ENCODE results near the gene LRRN3.

The LRRN3 gene

GRCh38 chr7:111108496-111108895 lies 17.6 kb downstream of the LRRN3 start:
- Histone ChIP-seq H3K4me1 (ENCODE audit: insufficient read depth, low read length) (no peaks in the 10 kb centered on the region), H3K36me3 (ENCODE audit: insufficient read depth, low read length) (no peaks in the 10 kb centered on the region), H3K9ac (ENCODE audit: low read length) (no peak overlapping the region), H3K27me3 (ENCODE audit: control insufficient read depth in 1 of 2, insufficient read depth in 2 of 2, low read length in 2 of 2) (no peaks in the 10 kb centered on the region), H3K27ac (ENCODE audit: low read depth, low read length) (no peak overlapping the region), H3K4me3 (ENCODE audit: low read depth in 1 of 2, low read length in 2 of 2) (no peak overlapping the region), H3K9me3 (ENCODE audit: low read length) (no peaks in the 10 kb centered on the region)

- Histone ChIP-seq H3K36me3 (ENCODE audit: insufficient read depth, low read length) (no peaks in the 10 kb centered on the region), H3K9ac (ENCODE audit: low read length) (no peak overlapping the region), H3K9me3 (ENCODE audit: low read length) (no peaks in the 10 kb centered on the region), H3K27me3 (ENCODE audit: control insufficient read depth in 1 of 2, insufficient read depth in 2 of 2, low read length in 2 of 2) (no peaks in the 10 kb centered on the region), H3K4me1 (ENCODE audit: insufficient read depth, low read length) (no peaks in the 10 kb centered on the region), H3K27ac (ENCODE audit: low read depth, low read length) (no peak overlapping the region), H3K4me3 (ENCODE audit: low read depth in 1 of 2, low read length in 2 of 2) (no peak overlapping the region)
These were observed 21.5 kb downstream of the LRRN3 start for GRCh38 chr7:111112439-111112838.

GRCh38 chr7:111113263-111114017 lies 22.5 kb downstream of the LRRN3 start:
- Histone ChIP-seq H3K4me1 (ENCODE audit: insufficient read depth, low read length) (no peaks in the 10 kb centered on the region), H3K27me3 (ENCODE audit: control insufficient read depth in 1 of 2, insufficient read depth in 2 of 2, low read length in 2 of 2) (no peaks in the 10 kb centered on the region), H3K4me3 (ENCODE audit: low read depth in 1 of 2, low read length in 2 of 2) (no peak overlapping the region), H3K27ac (ENCODE audit: low read depth, low read length) (no peak overlapping the region), H3K9ac (ENCODE audit: low read length) (no peak overlapping the region), H3K9me3 (ENCODE audit: low read length) (no peaks in the 10 kb centered on the region), H3K36me3 (ENCODE audit: insufficient read depth, low read length) (no peaks in the 10 kb centered on the region)

GRCh38 chr7:111115966-111116365 lies 25.0 kb downstream of the LRRN3 start:
- no peaks in the 10 kb centered on the region for H3K36me3 ChIP-seq (ENCODE audit: insufficient read depth, low read length)
- H3K4me1 ChIP-seq (ENCODE audit: insufficient read depth, low read length): no peaks in the 10 kb centered on the region
- no peaks in the 10 kb centered on the region for H3K27me3 ChIP-seq (ENCODE audit: control insufficient read depth in 1 of 2, insufficient read depth in 2 of 2, low read length in 2 of 2)
- no peak overlapping the region for H3K9ac ChIP-seq (ENCODE audit: low read length)
- H3K27ac ChIP-seq (ENCODE audit: low read depth, low read length): no peak overlapping the region
- H3K9me3 ChIP-seq (ENCODE audit: low read length): no peaks in the 10 kb centered on the region
- no peak overlapping the region for H3K4me3 ChIP-seq (ENCODE audit: low read depth in 1 of 2, low read length in 2 of 2)

DNA sequence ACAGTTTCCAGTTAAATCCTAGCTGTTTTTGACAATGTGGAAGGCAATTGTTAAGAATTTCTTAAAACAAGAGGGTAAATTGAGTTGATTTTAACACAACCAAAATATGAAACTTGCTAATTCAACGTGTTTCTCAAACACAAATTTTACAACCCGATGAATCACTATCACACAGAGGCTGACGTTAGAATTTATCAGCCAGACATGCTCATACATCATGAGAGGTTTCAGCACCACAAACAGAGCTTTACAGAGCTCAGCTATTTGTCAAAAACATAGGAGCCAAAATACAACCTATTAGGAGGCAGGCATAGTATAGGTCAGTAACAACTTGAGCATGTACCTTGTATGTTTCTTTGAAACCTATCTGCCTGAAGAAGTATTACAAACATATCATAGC lies 36.1 kb downstream of the LRRN3 start:
- Histone ChIP-seq H3K9me3 (ENCODE audit: low read length) (no peaks in the 10 kb centered on the region), H3K4me1 (ENCODE audit: insufficient read depth, low read length) (no peaks in the 10 kb centered on the region), H3K9ac (ENCODE audit: low read length) (no peak overlapping the region), H3K4me3 (ENCODE audit: low read depth in 1 of 2, low read length in 2 of 2) (no peak overlapping the region), H3K27me3 (ENCODE audit: control insufficient read depth in 1 of 2, insufficient read depth in 2 of 2, low read length in 2 of 2) (no peaks in the 10 kb centered on the region), H3K36me3 (ENCODE audit: insufficient read depth, low read length) (no peaks in the 10 kb centered on the region), H3K27ac (ENCODE audit: low read depth, low read length) (no peak overlapping the region)

GRCh38 chr7:111129435-111129834 lies 38.5 kb downstream of the LRRN3 start:
- no peaks in the 10 kb centered on the region for H3K9me3 ChIP-seq (ENCODE audit: low read length)
- H3K4me3 ChIP-seq (ENCODE audit: low read depth in 1 of 2, low read length in 2 of 2): no peak overlapping the region
- H3K9ac ChIP-seq (ENCODE audit: low read length): no peak overlapping the region
- no peaks in the 10 kb centered on the region for H3K36me3 ChIP-seq (ENCODE audit: insufficient read depth, low read length)
- no peaks in the 10 kb centered on the region for H3K4me1 ChIP-seq (ENCODE audit: insufficient read depth, low read length)
- no peaks in the 10 kb centered on the region for H3K27me3 ChIP-seq (ENCODE audit: control insufficient read depth in 1 of 2, insufficient read depth in 2 of 2, low read length in 2 of 2)
- H3K27ac ChIP-seq (ENCODE audit: low read depth, low read length): no peak overlapping the region

DNA sequence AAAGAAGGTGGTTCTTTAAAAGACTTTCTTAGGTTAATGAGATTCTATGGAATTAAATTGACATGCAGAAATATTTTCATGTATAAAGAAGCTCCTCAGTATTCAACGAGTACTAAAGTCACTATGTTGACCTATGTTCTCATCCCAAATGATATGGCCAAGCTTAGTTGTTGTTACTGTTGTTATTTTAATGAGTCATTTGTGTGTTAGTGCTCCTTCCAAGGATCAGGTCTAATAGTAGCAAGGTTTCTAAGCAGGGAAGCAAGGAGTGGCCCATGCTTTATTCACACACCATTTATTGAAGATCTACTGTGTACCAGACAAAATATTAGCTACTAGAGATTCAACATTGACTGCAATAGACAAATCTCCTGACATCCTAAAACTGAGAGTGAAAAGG lies 41.9 kb downstream of the LRRN3 start:
- no peak overlapping the region for H3K27ac ChIP-seq (ENCODE audit: low read depth, low read length)
- no peaks in the 10 kb centered on the region for H3K9me3 ChIP-seq (ENCODE audit: low read length)
- H3K9ac ChIP-seq (ENCODE audit: low read length): no peak overlapping the region
- no peak overlapping the region for H3K4me3 ChIP-seq (ENCODE audit: low read depth in 1 of 2, low read length in 2 of 2)
- H3K36me3 ChIP-seq (ENCODE audit: insufficient read depth, low read length): no peaks in the 10 kb centered on the region
- peaks cover 2% of the 10 kb centered on the region for H3K4me1 ChIP-seq (ENCODE audit: insufficient read depth, low read length)
- no peaks in the 10 kb centered on the region for H3K27me3 ChIP-seq (ENCODE audit: control insufficient read depth in 1 of 2, insufficient read depth in 2 of 2, low read length in 2 of 2)

DNA sequence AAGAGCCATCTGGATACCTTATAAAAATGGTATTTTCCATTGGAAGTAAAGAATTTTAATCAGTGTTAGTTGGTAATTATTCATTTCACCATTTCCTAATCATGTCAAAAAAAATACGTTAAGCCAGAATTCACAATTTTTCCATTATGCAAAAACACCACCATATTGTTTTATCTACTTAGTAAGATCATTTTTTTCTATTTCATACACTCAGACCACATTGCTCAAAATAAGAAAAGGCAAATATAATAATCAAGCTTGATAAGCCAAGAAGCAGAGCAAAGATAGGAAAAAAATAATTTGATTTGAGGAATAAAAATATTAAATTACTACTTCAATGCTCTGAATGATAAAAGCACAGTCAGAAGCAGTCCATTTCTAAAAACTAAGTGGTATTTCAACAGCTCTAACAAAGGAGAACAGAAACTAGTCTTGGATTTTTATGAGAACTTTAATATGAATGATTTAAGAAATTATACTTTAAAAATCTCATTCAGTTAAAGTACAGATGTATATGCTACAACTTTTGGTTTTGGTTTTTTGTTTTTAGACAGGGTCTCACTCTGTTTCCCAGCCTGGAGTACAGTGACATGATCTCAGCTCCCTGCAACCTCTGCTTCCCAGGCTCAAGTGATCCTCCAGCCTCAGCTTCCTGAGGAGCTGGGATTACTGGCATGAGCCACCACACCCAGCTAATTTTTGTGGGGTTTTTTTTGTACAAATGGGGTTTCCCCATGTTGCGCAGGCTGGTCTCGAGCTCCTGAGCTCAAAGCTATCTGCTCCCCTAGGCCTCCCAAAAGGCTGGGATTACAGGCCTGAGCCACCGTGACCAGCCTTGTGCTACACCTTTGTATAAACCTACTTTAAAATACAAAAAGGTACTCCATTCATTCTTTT lies 46.6 kb downstream of the LRRN3 start:
- H3K4me3 ChIP-seq (ENCODE audit: low read depth in 1 of 2, low read length in 2 of 2): no peak overlapping the region
- no peak overlapping the region for H3K27ac ChIP-seq (ENCODE audit: low read depth, low read length)
- H3K36me3 ChIP-seq (ENCODE audit: insufficient read depth, low read length): no peaks in the 10 kb centered on the region
- H3K9ac ChIP-seq (ENCODE audit: low read length): no peak overlapping the region
- no peaks in the 10 kb centered on the region for H3K9me3 ChIP-seq (ENCODE audit: low read length)
- no peaks in the 10 kb centered on the region for H3K27me3 ChIP-seq (ENCODE audit: control insufficient read depth in 1 of 2, insufficient read depth in 2 of 2, low read length in 2 of 2)
- H3K4me1 ChIP-seq (ENCODE audit: insufficient read depth, low read length): peaks cover 27% of the 10 kb centered on the region

DNA sequence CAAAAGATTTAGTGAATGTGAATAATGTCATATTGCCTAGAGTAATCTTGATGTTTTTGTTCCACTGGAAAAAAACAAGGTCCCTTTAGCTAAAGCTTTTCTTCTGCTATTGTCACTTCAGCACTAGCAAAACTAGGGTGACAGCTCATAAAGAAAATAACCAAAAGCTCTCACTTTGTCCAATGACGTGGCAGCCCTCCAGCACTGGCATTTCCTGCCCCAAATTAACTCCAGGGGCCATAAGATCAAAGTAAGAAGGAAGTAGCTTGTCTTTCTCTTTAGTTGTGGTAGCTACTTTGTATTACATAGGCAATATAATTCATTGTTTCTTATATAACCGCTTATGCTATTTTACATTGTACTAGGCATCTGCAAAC lies 47.3 kb downstream of the LRRN3 start:
- H3K4me1 ChIP-seq (ENCODE audit: insufficient read depth, low read length): peaks cover 27% of the 10 kb centered on the region
- no peak overlapping the region for H3K9ac ChIP-seq (ENCODE audit: low read length)
- no peak overlapping the region for H3K27ac ChIP-seq (ENCODE audit: low read depth, low read length)
- H3K9me3 ChIP-seq (ENCODE audit: low read length): no peaks in the 10 kb centered on the region
- no peaks in the 10 kb centered on the region for H3K36me3 ChIP-seq (ENCODE audit: insufficient read depth, low read length)
- no peak overlapping the region for H3K4me3 ChIP-seq (ENCODE audit: low read depth in 1 of 2, low read length in 2 of 2)
- no peaks in the 10 kb centered on the region for H3K27me3 ChIP-seq (ENCODE audit: control insufficient read depth in 1 of 2, insufficient read depth in 2 of 2, low read length in 2 of 2)

DNA sequence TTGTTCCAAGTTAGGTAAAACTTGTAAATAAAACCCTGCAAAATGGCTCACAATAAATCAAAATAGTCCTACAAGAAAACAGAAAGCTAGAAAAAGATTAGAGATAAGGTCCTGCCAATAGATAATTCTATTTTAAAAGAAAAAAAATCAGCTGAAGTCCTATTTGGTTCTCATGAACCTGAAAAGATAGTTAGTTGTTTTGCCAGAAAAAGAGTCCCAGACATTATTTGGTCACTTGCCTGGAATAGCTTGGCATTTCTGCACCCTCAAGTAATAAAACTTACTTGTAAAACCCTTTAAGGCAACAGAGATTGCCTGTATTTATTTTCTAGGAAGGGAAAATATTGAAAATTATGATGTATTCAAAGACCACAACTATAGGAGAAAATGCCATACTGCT lies 47.7 kb downstream of the LRRN3 start:
- no peaks in the 10 kb centered on the region for H3K36me3 ChIP-seq (ENCODE audit: insufficient read depth, low read length)
- no peaks in the 10 kb centered on the region for H3K27me3 ChIP-seq (ENCODE audit: control insufficient read depth in 1 of 2, insufficient read depth in 2 of 2, low read length in 2 of 2)
- H3K27ac ChIP-seq (ENCODE audit: low read depth, low read length): no peak overlapping the region
- H3K9me3 ChIP-seq (ENCODE audit: low read length): no peaks in the 10 kb centered on the region
- peaks cover 27% of the 10 kb centered on the region for H3K4me1 ChIP-seq (ENCODE audit: insufficient read depth, low read length)
- H3K4me3 ChIP-seq (ENCODE audit: low read depth in 1 of 2, low read length in 2 of 2): no peak overlapping the region
- no peak overlapping the region for H3K9ac ChIP-seq (ENCODE audit: low read length)

DNA sequence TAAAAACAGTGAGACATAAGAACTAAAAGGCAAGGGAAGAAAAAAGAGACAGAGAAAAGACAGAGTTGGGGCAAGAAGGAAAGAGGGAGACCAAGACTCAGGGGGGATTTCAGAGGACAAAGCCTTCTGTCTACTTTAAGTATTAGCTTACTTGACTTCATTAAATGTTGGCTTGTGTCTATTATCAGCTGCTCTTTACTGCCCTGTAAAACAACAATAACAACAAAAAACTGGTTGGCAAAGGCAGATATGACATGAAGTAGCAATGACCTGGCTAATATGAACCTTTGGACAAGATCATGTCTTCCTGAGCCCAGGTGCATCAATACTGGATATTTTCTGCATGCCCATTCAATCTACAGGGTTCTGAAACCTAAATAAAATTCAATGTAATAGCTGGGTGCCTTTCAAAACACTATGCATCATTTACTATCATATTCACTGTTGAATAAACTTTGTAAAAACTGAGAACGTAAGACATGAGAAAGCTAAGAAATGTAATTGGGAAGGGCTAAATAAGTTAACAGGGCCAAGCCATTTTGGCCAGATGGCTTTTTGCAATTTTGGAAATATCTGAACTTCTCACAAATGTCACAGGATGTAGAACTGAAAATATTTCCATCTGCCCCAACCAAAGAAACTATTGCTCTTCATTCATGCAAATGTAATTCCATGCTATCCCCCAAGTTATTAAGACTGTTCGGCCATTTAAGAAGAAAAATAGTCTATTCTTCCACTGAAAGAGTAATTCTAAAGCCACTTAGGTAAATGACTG lies 49.4 kb downstream of the LRRN3 start:
- no peak overlapping the region for H3K27ac ChIP-seq (ENCODE audit: low read depth, low read length)
- H3K4me3 ChIP-seq (ENCODE audit: low read depth in 1 of 2, low read length in 2 of 2): no peak overlapping the region
- H3K27me3 ChIP-seq (ENCODE audit: control insufficient read depth in 1 of 2, insufficient read depth in 2 of 2, low read length in 2 of 2): no peaks in the 10 kb centered on the region
- no peaks in the 10 kb centered on the region for H3K36me3 ChIP-seq (ENCODE audit: insufficient read depth, low read length)
- H3K9ac ChIP-seq (ENCODE audit: low read length): no peak overlapping the region
- no peaks in the 10 kb centered on the region for H3K9me3 ChIP-seq (ENCODE audit: low read length)
- peaks cover 32% of the 10 kb centered on the region for H3K4me1 ChIP-seq (ENCODE audit: insufficient read depth, low read length)
